ENCODE data around the gene MSTN.
A peak's percentile ranks its signal among the peaks of the same experiment; 100 is the strongest.

Gene MSTN

GRCh38 chr2:190093793-190094192 lies 31.3 kb upstream of the MSTN start:
- H3K4me2 ChIP-seq: no peak overlapping the region
- H3K4me3 ChIP-seq (IDR thresholded peaks at IDR 0.05; ENCODE audit: insufficient read depth, low read depth, low read length): no peak overlapping the region
- H2AFZ ChIP-seq (ENCODE audit: low read depth): no peak overlapping the region
- H4K20me1 ChIP-seq (ENCODE audit: insufficient read depth): no peaks in the 10 kb centered on the region
- no peaks in the 10 kb centered on the region for H3K79me2 ChIP-seq (ENCODE audit: insufficient read depth, low read depth)
- no peak for TF ChIP-seq CTCF (conservative IDR thresholded peaks at IDR 0.05; ENCODE audit: low read depth, low read length)
- H3K27me3 ChIP-seq (ENCODE audit: insufficient read depth, low read depth): no peaks in the 10 kb centered on the region
- H3K36me3 ChIP-seq (ENCODE audit: insufficient read depth): no peaks in the 10 kb centered on the region
- H3K4me1 ChIP-seq (ENCODE audit: low read depth, poor library complexity, severe bottlenecking): no peaks in the 10 kb centered on the region
- H3K9ac ChIP-seq: no peak overlapping the region
- no peak overlapping the region for H3K27ac ChIP-seq

GRCh38 chr2:190090148-190090547 lies 27.6 kb upstream of the MSTN start:
- no peak for TF ChIP-seq CTCF (conservative IDR thresholded peaks at IDR 0.05; ENCODE audit: low read depth, low read length)
- Histone ChIP-seq H3K4me2 (no peak overlapping the region), H3K4me3 (IDR thresholded peaks at IDR 0.05; ENCODE audit: insufficient read depth, low read depth, low read length) (no peak overlapping the region), H3K79me2 (ENCODE audit: insufficient read depth, low read depth) (no peaks in the 10 kb centered on the region), H3K36me3 (ENCODE audit: insufficient read depth) (no peaks in the 10 kb centered on the region), H4K20me1 (ENCODE audit: insufficient read depth) (no peaks in the 10 kb centered on the region), H3K9ac (no peak overlapping the region), H3K27me3 (ENCODE audit: insufficient read depth, low read depth) (no peaks in the 10 kb centered on the region), H3K4me1 (ENCODE audit: low read depth, poor library complexity, severe bottlenecking) (no peaks in the 10 kb centered on the region), H3K27ac (no peak overlapping the region), H2AFZ (ENCODE audit: low read depth) (no peak overlapping the region)

- Histone ChIP-seq H3K27ac (no peak overlapping the region), H3K9ac (no peak overlapping the region), H3K79me2 (ENCODE audit: insufficient read depth, low read depth) (no peaks in the 10 kb centered on the region), H3K4me1 (ENCODE audit: low read depth, poor library complexity, severe bottlenecking) (no peaks in the 10 kb centered on the region), H3K4me2 (no peak overlapping the region), H3K27me3 (ENCODE audit: insufficient read depth, low read depth) (no peaks in the 10 kb centered on the region), H3K4me3 (IDR thresholded peaks at IDR 0.05; ENCODE audit: insufficient read depth, low read depth, low read length) (no peak overlapping the region), H3K36me3 (ENCODE audit: insufficient read depth) (no peaks in the 10 kb centered on the region), H4K20me1 (ENCODE audit: insufficient read depth) (no peaks in the 10 kb centered on the region), H2AFZ (ENCODE audit: low read depth) (no peak overlapping the region)
- peak; percentile 83 for TF ChIP-seq CTCF (conservative IDR thresholded peaks at IDR 0.05; ENCODE audit: low read depth, low read length)
Measured at GRCh38 chr2:190088917-190089316, 26.4 kb upstream of the MSTN start.

GRCh38 chr2:190084704-190085103 lies 22.2 kb upstream of the MSTN start:
- Histone ChIP-seq H3K79me2 (ENCODE audit: insufficient read depth, low read depth) (no peaks in the 10 kb centered on the region), H3K4me1 (ENCODE audit: low read depth, poor library complexity, severe bottlenecking) (no peaks in the 10 kb centered on the region), H3K27ac (no peak overlapping the region), H3K36me3 (ENCODE audit: insufficient read depth) (no peaks in the 10 kb centered on the region), H3K4me3 (IDR thresholded peaks at IDR 0.05; ENCODE audit: insufficient read depth, low read depth, low read length) (no peak overlapping the region), H4K20me1 (ENCODE audit: insufficient read depth) (no peaks in the 10 kb centered on the region), H3K9ac (no peak overlapping the region), H3K27me3 (ENCODE audit: insufficient read depth, low read depth) (no peaks in the 10 kb centered on the region), H2AFZ (ENCODE audit: low read depth) (no peak overlapping the region), H3K4me2 (no peak overlapping the region)
- TF ChIP-seq CTCF (conservative IDR thresholded peaks at IDR 0.05; ENCODE audit: low read depth, low read length): no peak

- H3K79me2 ChIP-seq (ENCODE audit: insufficient read depth, low read depth): no peaks in the 10 kb centered on the region
- no peak overlapping the region for H3K4me3 ChIP-seq (IDR thresholded peaks at IDR 0.05; ENCODE audit: insufficient read depth, low read depth, low read length)
- no peak for TF ChIP-seq CTCF (conservative IDR thresholded peaks at IDR 0.05; ENCODE audit: low read depth, low read length)
- H3K4me1 ChIP-seq (ENCODE audit: low read depth, poor library complexity, severe bottlenecking): no peaks in the 10 kb centered on the region
- no peak overlapping the region for H3K9ac ChIP-seq
- no peaks in the 10 kb centered on the region for H4K20me1 ChIP-seq (ENCODE audit: insufficient read depth)
- no peak overlapping the region for H2AFZ ChIP-seq (ENCODE audit: low read depth)
- H3K36me3 ChIP-seq (ENCODE audit: insufficient read depth): no peaks in the 10 kb centered on the region
- H3K27ac ChIP-seq: no peak overlapping the region
- no peak overlapping the region for H3K4me2 ChIP-seq
- no peaks in the 10 kb centered on the region for H3K27me3 ChIP-seq (ENCODE audit: insufficient read depth, low read depth)
Measured at GRCh38 chr2:190082118-190082517, 19.6 kb upstream of the MSTN start.

Data from KMS-11 (cell line).